CD14-positive monocyte (primary cell): Measurements from ENCODE around the gene KSR2. TPM values are rescaled to one million over a fixed set of nuclear protein-coding genes. Genes with fewer than 3 reads are reported as not detected.

Experiments
- DNase-seq, 3 donors: peaks; one replicate each; pipeline ENCODE4 v3.0.0-alpha.2; 2011 to 2022
- H2AFZ ChIP-seq: 2 replicates; pipeline ENCODE4 v1.6.0; 2012; ENCODE audit warnings: mild to moderate bottlenecking, low read depth, low read length, inconsistent platforms; ENCODE audit not compliant: insufficient read depth, poor library complexity, severe bottlenecking
- H3K27ac ChIP-seq, 2 donors: 1 replicate in 1 of 2; 2 replicates in 1 of 2; pipeline ENCODE4 v1.5.1; 2012 to 2013; ENCODE audit warnings: low read length in 2 of 2, control low read depth in 1 of 2, inconsistent platforms in 1 of 2, low read depth in 1 of 2, mild to moderate bottlenecking in 1 of 2
- H3K27me3 ChIP-seq, 2 donors: one replicate each; pipeline versions ENCODE4 v1.6.0 to v1.6.1; 2011 to 2013; ENCODE audit warnings: low read length in 2 of 2; ENCODE audit not compliant: control insufficient read depth in 2 of 2, insufficient read depth in 2 of 2
- H3K36me3 ChIP-seq, 2 donors: replicated peaks in 1 of 2; 1 replicate in 1 of 2; 2 replicates in 1 of 2; pipeline versions ENCODE4 v1.5.1 to v1.6.1; 2012 to 2013; ENCODE audit warnings: low read length in 2 of 2, control low read depth in 1 of 2, inconsistent platforms in 1 of 2, mild to moderate bottlenecking in 1 of 2; ENCODE audit not compliant: insufficient read depth in 2 of 2, control insufficient read depth in 1 of 2
- H3K4me1 ChIP-seq, 2 donors: 1 replicate in 1 of 2; 2 replicates in 1 of 2; pipeline versions ENCODE4 v1.5.1 to v1.6.1; 2012 to 2013; ENCODE audit warnings: low read length in 2 of 2, control low read depth in 1 of 2, inconsistent platforms in 1 of 2, mild to moderate bottlenecking in 1 of 2, moderate library complexity in 1 of 2; ENCODE audit not compliant: insufficient read depth in 2 of 2, control insufficient read depth in 1 of 2
- H3K4me2 ChIP-seq: replicated peaks from 2 replicates; pipeline ENCODE3; 2012; ENCODE audit warnings: low read length, moderate library complexity, mild to moderate bottlenecking; ENCODE audit not compliant: poor library complexity, severe bottlenecking; ENCODE audit errors: extremely low read depth
- H3K4me3 ChIP-seq, 3 experiments: fragments of 200-600 bp in 1 of 3; sonication (generic) in 1 of 3; replicated peaks in 1 of 3; 1 replicate in 2 of 3; 2 replicates in 1 of 3; pipeline ENCODE4 v1.5.1; 2011 to 2013; ENCODE audit warnings: low read length in 3 of 3, mild to moderate bottlenecking in 3 of 3, control low read depth in 2 of 3, low read depth in 2 of 3, inconsistent platforms in 1 of 3, moderate library complexity in 1 of 3
- H3K79me2 ChIP-seq: 2 replicates; pipeline ENCODE4 v1.6.0; 2012; ENCODE audit warnings: mild to moderate bottlenecking, control low read depth, inconsistent platforms, low read length, moderate library complexity; ENCODE audit not compliant: insufficient read depth
- H3K9ac ChIP-seq: 2 replicates; pipeline ENCODE4 v1.6.0; 2017; ENCODE audit warnings: low read length, mild to moderate bottlenecking; ENCODE audit not compliant: insufficient read depth, poor library complexity, severe bottlenecking
- H3K9me3 ChIP-seq, 2 donors: replicated peaks in 1 of 2; 1 replicate in 1 of 2; 2 replicates in 1 of 2; pipeline versions ENCODE4 v1.5.1 to v1.6.1; 2012 to 2013; ENCODE audit warnings: low read length in 2 of 2, control low read depth in 1 of 2; ENCODE audit not compliant: control insufficient read depth in 1 of 2, insufficient read depth in 1 of 2
- H4K20me1 ChIP-seq: 2 replicates; pipeline ENCODE4 v1.6.0; 2012; ENCODE audit warnings: mild to moderate bottlenecking, low read length, control low read depth, moderate library complexity; ENCODE audit not compliant: insufficient read depth
- H3K27ac Mint-ChIP-seq, 7 donors: one replicate each; pipeline ENCODE4 v1.8.0; 2020; ENCODE audit warnings: mild to moderate bottlenecking in 7 of 7, mixed read lengths in 7 of 7, moderate library complexity in 6 of 7, inconsistent platforms in 2 of 7
- H3K27me3 Mint-ChIP-seq, 3 donors: one replicate each; pipeline ENCODE4 v1.8.0; 2021 to 2022; ENCODE audit warnings: low read depth in 3 of 3, mild to moderate bottlenecking in 3 of 3, mixed read lengths in 3 of 3, moderate library complexity in 3 of 3, inconsistent platforms in 1 of 3
- H3K36me3 Mint-ChIP-seq, 2 donors: one replicate each; pipeline ENCODE4 v1.8.0; 2020; ENCODE audit warnings: mixed read lengths in 2 of 2, inconsistent platforms in 1 of 2, mild to moderate bottlenecking in 1 of 2
- H3K4me1 Mint-ChIP-seq: one replicate; pipeline ENCODE4 v1.8.0; 2020; ENCODE audit warnings: mild to moderate bottlenecking, mixed read lengths
- H3K4me3 Mint-ChIP-seq, 2 donors: one replicate each; pipeline ENCODE4 v1.8.0; 2020; ENCODE audit warnings: mild to moderate bottlenecking in 2 of 2, mixed read lengths in 2 of 2, moderate library complexity in 1 of 2
- H3K9me3 Mint-ChIP-seq, 7 donors: one replicate each; pipeline ENCODE4 v1.8.0; 2020 to 2022; ENCODE audit warnings: mixed read lengths in 7 of 7, mild to moderate bottlenecking in 6 of 7, moderate library complexity in 6 of 7, inconsistent platforms in 2 of 7
- WGBS: methylation state at CpG from one replicate; pipeline ENCODE4 v1.1.5; 2013; ENCODE audit warnings: missing lambda C conversion rate; ENCODE audit not compliant: insufficient coverage; 5-methylcytosine and 5-hydroxymethylcytosine counted together
- intact Hi-C, 2 donors: fragments of 100-400 bp; cut with micrococcal nuclease; formaldehyde crosslinking; loops; one replicate each; pipeline versions ENCODE4 v1.15.0 to v1.15.1; 2023
- polyA plus RNA-seq, 3 donors: library from polyadenylated mRNA; depleted of rRNA in 1 of 3; unstranded in 2 of 3; stranded (reverse) in 1 of 3; fragments of 300-500 nt in 2 of 3; fragments of >200 nt in 1 of 3; fragmentation: Illumina TruSeq in 2 of 3; gene quantifications; 1 replicate in 2 of 3; 2 replicates in 1 of 3; pipeline ENCODE4 v1.2.3, GENCODE V29; 2012 to 2021
- TF ChIP-seq, protein P1 (sequence below): fragments of 200-600 bp; IDR thresholded peaks from one replicate; pipeline ENCODE4 v1.8.0; 2022; ENCODE audit warnings: antibody characterized with exemption, mild to moderate bottlenecking

The KSR2 gene
- polyA plus RNA-seq, 3 donors, result not detected

DNA sequence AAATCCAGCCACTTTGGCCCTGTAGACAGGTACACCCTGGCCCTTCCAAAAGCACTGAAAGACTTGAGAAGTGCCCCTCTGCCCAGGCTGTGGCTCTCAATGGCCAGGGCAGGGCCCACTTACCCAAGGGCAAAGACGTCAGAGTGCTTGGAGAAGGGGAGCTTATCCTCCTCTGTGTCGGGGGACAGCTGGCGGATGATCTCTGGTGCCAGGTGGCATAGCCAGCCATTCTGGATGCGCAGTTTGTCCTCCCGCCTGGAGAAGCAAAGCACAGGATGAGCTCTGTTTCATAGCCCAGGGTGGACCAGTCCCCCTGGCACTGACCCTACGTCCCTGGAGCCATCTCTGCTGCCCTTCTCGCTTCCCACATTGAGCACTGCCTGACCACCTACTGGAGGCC lies 492.4 kb downstream of the KSR2 start:
- Mint-ChIP-seq H3K36me3 (no peaks in the 10 kb centered on the region), H3K4me3 (peak overlapping the region in 1 of 2 donors; percentile 10), H3K9me3 (peaks cover 0 to 2% (median 0%) of the 10 kb centered on the region in 7 donors), H3K27ac (no peak overlapping the region), H3K4me1 (no peaks in the 10 kb centered on the region), H3K27me3 (peaks cover 8 to 26% (median 25%) of the 10 kb centered on the region in 3 donors)
- Histone ChIP-seq H4K20me1 (no peaks in the 10 kb centered on the region), H3K9me3 (peaks cover 4 to 5% of the 10 kb centered on the region in 2 donors), H3K4me1 (no peaks in the 10 kb centered on the region), H3K79me2 (no peaks in the 10 kb centered on the region), H3K4me2 (no peak overlapping the region), H3K27me3 (peaks cover 0 to 3% of the 10 kb centered on the region in 2 donors), H3K9ac (no peak overlapping the region), H2AFZ (no peak overlapping the region), H3K4me3 (no peak overlapping the region), H3K27ac (no peak overlapping the region), H3K36me3 (no peaks in the 10 kb centered on the region)
- TF ChIP-seq, protein P1, sequence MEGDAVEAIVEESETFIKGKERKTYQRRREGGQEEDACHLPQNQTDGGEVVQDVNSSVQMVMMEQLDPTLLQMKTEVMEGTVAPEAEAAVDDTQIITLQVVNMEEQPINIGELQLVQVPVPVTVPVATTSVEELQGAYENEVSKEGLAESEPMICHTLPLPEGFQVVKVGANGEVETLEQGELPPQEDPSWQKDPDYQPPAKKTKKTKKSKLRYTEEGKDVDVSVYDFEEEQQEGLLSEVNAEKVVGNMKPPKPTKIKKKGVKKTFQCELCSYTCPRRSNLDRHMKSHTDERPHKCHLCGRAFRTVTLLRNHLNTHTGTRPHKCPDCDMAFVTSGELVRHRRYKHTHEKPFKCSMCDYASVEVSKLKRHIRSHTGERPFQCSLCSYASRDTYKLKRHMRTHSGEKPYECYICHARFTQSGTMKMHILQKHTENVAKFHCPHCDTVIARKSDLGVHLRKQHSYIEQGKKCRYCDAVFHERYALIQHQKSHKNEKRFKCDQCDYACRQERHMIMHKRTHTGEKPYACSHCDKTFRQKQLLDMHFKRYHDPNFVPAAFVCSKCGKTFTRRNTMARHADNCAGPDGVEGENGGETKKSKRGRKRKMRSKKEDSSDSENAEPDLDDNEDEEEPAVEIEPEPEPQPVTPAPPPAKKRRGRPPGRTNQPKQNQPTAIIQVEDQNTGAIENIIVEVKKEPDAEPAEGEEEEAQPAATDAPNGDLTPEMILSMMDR, result no peak
- intact Hi-C loops, result no loop called here
- DNase-seq, result no peak
- WGBS, result 94% methylated on average over 6 of the region's 7 CpGs

DNA sequence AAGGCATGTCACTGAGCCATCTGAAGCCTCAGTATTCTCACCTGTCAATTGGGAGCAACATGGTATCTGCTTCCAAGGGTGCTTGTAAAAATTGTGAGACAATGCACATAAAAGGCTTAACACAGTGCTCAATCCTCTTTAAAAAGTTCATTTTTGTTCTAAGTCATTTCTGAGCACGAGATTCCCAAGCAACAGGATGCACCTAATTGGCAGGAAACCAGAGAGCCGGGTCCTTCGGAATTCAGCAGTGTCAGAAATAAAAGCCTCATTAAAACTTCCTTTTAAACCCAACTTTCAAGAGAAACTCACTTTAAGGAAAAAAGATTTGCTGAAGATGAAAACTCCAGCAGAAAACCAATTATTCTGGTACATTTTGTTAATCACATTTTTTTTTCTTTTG lies 494.9 kb downstream of the KSR2 start:
- Histone ChIP-seq H2AFZ (no peak overlapping the region), H3K79me2 (no peaks in the 10 kb centered on the region), H3K27ac (no peak overlapping the region), H3K4me3 (no peak overlapping the region), H3K4me1 (no peaks in the 10 kb centered on the region), H3K36me3 (no peaks in the 10 kb centered on the region), H4K20me1 (no peaks in the 10 kb centered on the region), H3K9ac (no peak overlapping the region), H3K9me3 (peaks cover 12% of the 10 kb centered on the region in 2 donors), H3K4me2 (no peak overlapping the region), H3K27me3 (no peaks in the 10 kb centered on the region)
- H3K4me3 Mint-ChIP-seq, result no peak overlapping the region
- no peak for DNase-seq
- H3K4me1 Mint-ChIP-seq, result no peaks in the 10 kb centered on the region
- 0% methylated on average over 1 of the region's 3 CpGs for WGBS
- intact Hi-C loops, result no loop called here
- TF ChIP-seq, protein P1, result no peak
- H3K36me3 Mint-ChIP-seq, result no peaks in the 10 kb centered on the region
- peaks cover 6 to 20% (median 15%) of the 10 kb centered on the region in 3 donors for H3K27me3 Mint-ChIP-seq
- no peak overlapping the region for H3K27ac Mint-ChIP-seq
- peaks cover 4 to 7% (median 5%) of the 10 kb centered on the region in 7 donors for H3K9me3 Mint-ChIP-seq
